Left lobe of liver (tissue), 2 donors: ENCODE results near the gene RPUSD4. TPM values are rescaled to one million over a fixed set of nuclear protein-coding genes. Genes with fewer than 3 reads are reported as not detected.
"Not testable (repeated sequence)": the region's sequence is repeated elsewhere in the genome, so short reads cannot be mapped to it uniquely, and the experiment has no call there.

ENCODE experiments used
- ATAC-seq: fragments of 200-7000 bp; cut with Tn5 transposase; one replicate; pipeline ENCODE4 v1.9.1; 2020; ENCODE audit warnings: mild to moderate bottlenecking, moderate library complexity
- DNase-seq: peaks from one replicate; pipeline ENCODE4 v3.0.0-alpha.2; 2020; ENCODE audit warnings: low spot score
- total RNA-seq: library from RNA; stranded (reverse); gene quantifications from one replicate; pipeline ENCODE4 v1.2.1, GENCODE V29; 2021
- donor health status: DM: no; HTN: no; CAD: no; lungs with moderate emphysema.
- donor health status: DM: no; HTN: yes; CAD: no.

Gene RPUSD4
- total RNA-seq, result 17.0 TPM

GRCh38 chr11:126211236-126212088, at the start of gene RPUSD4, which contains the start of gene FAM118B:
Gene RPUSD4, minus strand, starts transcription at chr11:126211650. Its CDS starts 12 bp downstream, at chr11:126211638.
Gene FAM118B, plus strand, starts transcription at chr11:126211782. Its CDS starts 23,220 bp downstream, at chr11:126235002.
- DNase-seq (peak; percentile 98), ATAC-seq (peak; percentile 97)

GRCh38 chr11:126257764-126258163, 46.3 kb upstream of the RPUSD4 start:
- DNase-seq (no peak), ATAC-seq (no peak)

- DNase-seq, result no peak
- ATAC-seq, result no peak
Measured at GRCh38 chr11:126257144-126257543, 45.7 kb upstream of the RPUSD4 start.

- ATAC-seq, result no peak
- no peak for DNase-seq
Measured at GRCh38 chr11:126256216-126256615, 44.8 kb upstream of the RPUSD4 start.

GRCh38 chr11:126255507-126255906, 44.1 kb upstream of the RPUSD4 start:
- not testable (repeated sequence) for DNase-seq, ATAC-seq

GRCh38 chr11:126254819-126255218, 43.4 kb upstream of the RPUSD4 start:
- ATAC-seq (no peak), DNase-seq (no peak)

- no peak for ATAC-seq
- no peak for DNase-seq
Measured at GRCh38 chr11:126253265-126253664, 41.8 kb upstream of the RPUSD4 start.

GRCh38 chr11:126246636-126247035, 35.2 kb upstream of the RPUSD4 start:
- ATAC-seq, result no peak

GRCh38 chr11:126233391-126233790, 21.9 kb upstream of the RPUSD4 start:
- ATAC-seq, result no peak

More at GRCh38 chr11:126246636-126247035, 35.2 kb upstream of the RPUSD4 start:
- DNase-seq, result no peak

GRCh38 chr11:126232683-126233082, 21.2 kb upstream of the RPUSD4 start:
- ATAC-seq (no peak), DNase-seq (no peak)

More at GRCh38 chr11:126233391-126233790, 21.9 kb upstream of the RPUSD4 start:
- no peak for DNase-seq

GRCh38 chr11:126231725-126232459, 20.4 kb upstream of the RPUSD4 start:
- peak; percentile 44 for ATAC-seq
- no peak for DNase-seq

GRCh38 chr11:126229858-126230540, 18.5 kb upstream of the RPUSD4 start:
- no peak for ATAC-seq
- no peak for DNase-seq

- ATAC-seq (no peak), DNase-seq (no peak)
Measured at GRCh38 chr11:126226334-126227084, 15.1 kb upstream of the RPUSD4 start.

GRCh38 chr11:126225295-126225665, 13.8 kb upstream of the RPUSD4 start:
- DNase-seq, result no peak
- ATAC-seq, result no peak

GRCh38 chr11:126224647-126225294, 13.3 kb upstream of the RPUSD4 start:
- DNase-seq (no peak), ATAC-seq (no peak)

GRCh38 chr11:126219547-126219946, 8.1 kb upstream of the RPUSD4 start:
- DNase-seq (no peak), ATAC-seq (no peak)

GRCh38 chr11:126217491-126217890, 6.0 kb upstream of the RPUSD4 start:
- no peak for ATAC-seq
- no peak for DNase-seq

GRCh38 chr11:126216526-126217305, 5.3 kb upstream of the RPUSD4 start:
- ATAC-seq (no peak), DNase-seq (no peak)

- ATAC-seq (no peak), DNase-seq (no peak)
Measured at GRCh38 chr11:126214841-126215240, 3.4 kb upstream of the RPUSD4 start.
